Erythroblast (primary cell): ENCODE data around the gene SPDYA.

ENCODE experiments used
- DNase-seq, 2 experiments: peaks; one replicate each; lab custom pipeline; 2025; lab: John Stamatoyannopoulos, UW
- GATA1 ChIP-seq: IDR thresholded peaks from 2 replicates; pipeline ENCODE4 v1.6.1; 2011; ENCODE audit warnings: low read depth, mild to moderate bottlenecking, control low read depth, low read length, moderate library complexity
- POLR2A ChIP-seq: IDR thresholded peaks from 2 replicates; pipeline ENCODE4 v1.6.1; 2011; ENCODE audit warnings: mild to moderate bottlenecking, low read length

SPDYA gene

DNA sequence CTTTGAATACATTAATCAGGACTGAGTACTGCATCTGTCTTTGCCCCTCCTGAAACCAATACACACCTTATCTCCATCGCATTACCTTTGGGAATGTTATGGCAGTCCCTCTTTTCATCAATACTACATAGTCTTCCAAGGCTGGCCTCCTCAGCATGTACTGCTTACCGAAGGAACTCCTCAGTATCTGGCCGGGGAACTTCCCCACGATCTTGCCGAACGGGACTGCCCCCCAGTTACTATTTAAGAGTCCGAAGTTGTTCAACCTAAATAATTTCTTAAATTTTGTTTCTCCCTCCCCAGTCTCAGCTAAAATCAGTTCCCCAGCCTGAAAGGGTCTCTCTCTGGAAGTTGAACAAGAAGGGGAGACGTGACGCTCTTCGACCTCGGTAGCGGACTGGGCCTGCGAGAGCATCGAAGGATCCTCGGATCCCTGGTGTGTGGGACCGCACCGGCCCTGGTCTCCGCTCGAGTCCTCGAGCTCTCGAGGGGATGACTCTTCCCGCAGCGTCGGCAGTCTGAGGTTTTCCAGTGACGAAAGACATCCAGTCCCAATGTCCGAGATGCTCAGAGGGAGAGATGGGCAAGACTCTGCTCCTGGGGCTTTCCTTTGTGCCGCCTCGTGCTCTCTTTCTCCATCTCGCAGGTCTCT is 59.0 kb downstream of the SPDYA start:
- TF ChIP-seq POLR2A, result no peak
- TF ChIP-seq GATA1, result no peak
- no peak for DNase-seq

DNA sequence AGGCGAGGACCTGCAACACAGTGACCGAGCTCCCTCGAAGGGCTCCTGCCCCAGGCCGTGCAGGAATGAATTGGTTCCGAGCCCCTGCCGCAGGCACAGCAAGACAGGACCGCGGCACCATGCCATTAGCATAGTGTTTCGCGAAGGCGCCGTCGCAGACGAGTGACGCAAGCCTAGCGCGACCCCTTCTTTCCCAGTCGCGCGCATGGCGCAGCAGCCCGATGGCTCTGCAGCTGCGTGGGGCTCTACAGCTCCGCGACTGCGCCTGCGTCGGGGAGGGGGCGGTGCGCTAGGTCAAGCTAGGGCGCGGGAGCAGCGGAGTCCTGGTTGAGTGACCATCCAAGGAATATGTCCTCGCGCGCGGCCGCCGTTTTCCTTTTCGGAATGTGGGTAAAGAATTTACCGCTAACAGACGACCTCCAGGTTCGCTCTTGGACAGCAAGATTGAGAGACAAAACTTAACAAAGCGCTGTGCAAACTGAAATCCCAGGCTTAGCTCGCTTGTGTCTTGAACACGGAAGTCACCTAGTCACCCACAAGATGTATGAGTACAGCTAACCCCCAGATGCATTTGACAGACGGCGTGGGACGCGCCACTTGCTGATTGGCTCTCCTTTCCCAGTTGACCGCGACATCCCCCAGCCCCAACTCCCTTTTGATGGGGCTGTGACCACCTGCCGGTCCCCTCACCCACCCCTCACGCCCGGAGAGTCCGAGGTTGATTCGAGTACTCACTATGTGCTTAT is 59.7 kb downstream of the SPDYA start, which contains the start of gene TRMT61B:
TRMT61B (minus strand) TSS at position 164 of the 746 bp plus-strand sequence; CDS start at position 132, 32 bp downstream.
- TF ChIP-seq POLR2A (peak; percentile 94), GATA1 (no peak)
- peak; percentile 97 for DNase-seq

GRCh38 chr2:28871620-28872019 is 61.0 kb downstream of the SPDYA start:
- TF ChIP-seq GATA1, result no peak
- TF ChIP-seq POLR2A, result no peak

DNA sequence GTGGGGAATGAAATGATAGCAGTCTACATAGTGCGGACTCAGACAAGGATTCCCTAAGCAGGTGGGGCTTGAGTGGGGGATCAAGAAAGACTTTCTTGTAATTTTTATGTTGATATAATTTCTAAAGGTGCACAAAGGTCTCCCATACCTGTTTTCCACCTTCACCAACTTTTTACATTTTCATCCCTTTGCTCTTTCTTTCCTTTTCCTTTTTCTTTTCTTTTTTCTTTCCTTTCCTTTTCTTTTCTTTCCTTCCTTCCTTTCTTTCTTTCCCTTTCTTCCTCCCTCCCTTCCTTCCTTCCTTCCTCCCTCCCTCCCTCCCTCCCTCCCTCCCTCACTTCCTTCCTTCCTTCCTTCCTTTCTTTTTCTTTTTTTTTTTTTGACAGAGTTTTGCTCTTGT is 69.6 kb downstream of the SPDYA start:
- no peak for DNase-seq
- no peak for TF ChIP-seq GATA1

More at GRCh38 chr2:28871620-28872019, 61.0 kb downstream of the SPDYA start:
- DNase-seq, result no peak

- DNase-seq, result no peak
- TF ChIP-seq POLR2A, result no peak
- no peak for TF ChIP-seq GATA1
Measured at GRCh38 chr2:28893488-28893887, 82.9 kb downstream of the SPDYA start.

DNA sequence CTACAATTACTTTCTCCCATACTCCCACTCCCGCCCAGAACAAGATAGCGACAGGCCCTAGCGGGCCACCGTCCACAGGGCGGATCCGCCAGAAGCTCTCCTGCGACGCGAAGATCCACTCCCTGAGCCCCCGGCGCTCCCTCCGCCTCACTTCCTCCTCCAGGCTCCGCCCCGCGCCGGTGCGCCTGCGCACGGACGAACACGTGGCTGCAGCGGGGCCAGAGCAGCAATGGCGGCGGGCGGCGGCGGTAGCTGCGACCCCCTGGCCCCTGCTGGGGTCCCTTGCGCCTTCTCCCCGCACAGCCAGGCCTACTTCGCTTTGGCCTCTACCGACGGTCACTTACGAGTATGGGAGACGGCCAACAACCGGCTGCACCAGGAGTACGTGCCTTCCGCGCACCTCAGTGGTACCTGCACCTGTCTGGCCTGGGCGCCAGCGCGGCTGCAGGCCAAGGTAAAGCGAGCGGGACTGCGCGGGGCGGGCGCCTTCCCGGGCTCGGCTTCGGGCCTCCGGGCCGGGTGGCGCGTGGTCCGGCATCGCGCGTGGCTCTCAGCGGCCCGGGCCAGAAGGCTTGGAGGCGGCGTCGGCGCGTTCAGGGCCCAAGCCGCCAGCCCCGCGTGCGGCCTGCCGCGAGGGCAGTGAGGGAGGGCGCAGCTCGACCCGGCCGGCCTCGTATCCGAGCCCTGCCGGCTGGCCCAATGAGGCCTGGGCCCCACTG is 84.0 kb downstream of the SPDYA start, which contains the start of gene WDR43:
WDR43 (plus strand) TSS at position 198 of the 719 bp plus-strand sequence; CDS start at position 230, 32 bp downstream.
- no peak for TF ChIP-seq GATA1
- peak; percentile 86 for TF ChIP-seq POLR2A
- peak; percentile 99 for DNase-seq

- TF ChIP-seq GATA1 (no peak), POLR2A (no peak)
- peak; percentile 72 to 74 for DNase-seq
Measured at GRCh38 chr2:28895189-28895893, 84.7 kb downstream of the SPDYA start.

DNA sequence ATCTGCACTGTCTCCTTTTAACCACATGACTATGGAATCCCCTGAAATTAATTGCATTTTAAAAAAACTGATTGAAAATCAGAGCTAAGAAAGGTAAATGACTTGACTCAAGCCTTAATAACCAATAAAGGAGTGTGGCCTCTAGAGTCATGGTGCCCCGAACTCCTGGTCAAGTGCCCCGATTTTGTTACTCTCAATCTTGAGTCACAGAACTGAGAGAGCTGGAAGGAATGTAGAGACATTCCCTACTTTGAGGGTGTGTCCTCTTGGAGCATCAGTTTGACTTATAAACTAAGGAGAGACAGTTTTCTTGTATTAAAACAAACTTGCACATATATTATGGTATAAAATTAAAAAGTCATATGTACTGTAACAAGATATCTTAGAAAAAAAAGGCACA is 86.3 kb downstream of the SPDYA start:
- TF ChIP-seq POLR2A (no peak), GATA1 (no peak)
- no peak for DNase-seq

GRCh38 chr2:28898048-28898447 is 87.4 kb downstream of the SPDYA start:
- DNase-seq, result peak; percentile 33 to 65
- no peak for TF ChIP-seq POLR2A
- TF ChIP-seq GATA1, result no peak
